Measurements from ENCODE around the gene NPIPB8. TPM values are rescaled to one million over a fixed set of nuclear protein-coding genes. Genes with fewer than 3 reads are reported as not detected.
"Not testable (repeated sequence)": the region's sequence is repeated elsewhere in the genome, so short reads cannot be mapped to it uniquely, and the experiment has no call there.

The NPIPB8 gene
- total RNA-seq, 4 donors from 2014 or later, result 0.27 to 0.32 TPM; not detected in 2

DNA sequence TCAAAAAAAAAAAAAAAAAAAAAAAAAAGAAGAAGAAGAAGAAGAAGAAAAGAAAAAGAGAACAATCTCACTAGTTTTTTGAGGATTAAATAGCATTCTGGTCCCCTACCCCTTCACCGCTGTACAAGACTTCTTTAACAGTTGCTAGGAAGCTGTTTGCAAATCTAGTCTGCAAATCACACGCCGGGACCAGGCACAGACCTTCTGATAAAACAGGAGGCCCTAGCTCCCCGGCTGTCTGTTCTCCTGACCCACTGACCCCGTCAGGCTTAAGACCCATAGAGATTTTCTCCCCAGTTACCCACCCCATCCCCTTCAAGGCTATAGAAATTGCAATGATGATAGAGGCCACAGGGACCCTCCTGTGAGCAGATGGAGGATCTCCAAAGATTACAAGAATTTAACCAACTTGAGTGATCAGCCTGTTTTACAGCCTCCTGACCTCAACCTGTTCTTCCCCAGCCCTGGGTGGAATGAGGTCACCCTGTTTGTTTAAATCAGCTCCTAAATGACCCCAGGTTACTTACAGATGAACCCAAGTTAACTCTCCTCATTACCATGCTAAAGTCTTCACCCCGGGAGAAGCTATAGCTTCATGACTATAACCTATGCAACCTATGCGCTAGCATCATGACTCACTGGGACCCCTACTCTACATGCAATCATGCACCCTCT, 16.2 kb upstream of the NPIPB8 start:
- Histone ChIP-seq H3K9me3 (no peaks in the 10 kb centered on the region), H3K4me1 (peaks cover 0 to 19% (median 9%) of the 10 kb centered on the region in 4 donors), H3K36me3 (no peaks in the 10 kb centered on the region), H3K27me3 (no peaks in the 10 kb centered on the region), H3K4me3 (no peak overlapping the region), H3K27ac (no peak overlapping the region)
- WGBS, 2 donors (ENCODE audit: low coverage in 1 of 2), result 72 to 76% methylated on average over 7 of the region's 7 CpGs
- in situ Hi-C loops (cut with MboI; ENCODE audit: low pct_ligation_motif_present in 1 of 4, low pct_unique_long_range_greater_than_20kb in 1 of 4, low sequenced_read_pairs in 3 of 4) (no loop called here), intact Hi-C loops (cut with DNase I; ENCODE audit: low total_unique reads) (no loop called here)
- no peak for DNase-seq
- TF ChIP-seq, protein P1, sequence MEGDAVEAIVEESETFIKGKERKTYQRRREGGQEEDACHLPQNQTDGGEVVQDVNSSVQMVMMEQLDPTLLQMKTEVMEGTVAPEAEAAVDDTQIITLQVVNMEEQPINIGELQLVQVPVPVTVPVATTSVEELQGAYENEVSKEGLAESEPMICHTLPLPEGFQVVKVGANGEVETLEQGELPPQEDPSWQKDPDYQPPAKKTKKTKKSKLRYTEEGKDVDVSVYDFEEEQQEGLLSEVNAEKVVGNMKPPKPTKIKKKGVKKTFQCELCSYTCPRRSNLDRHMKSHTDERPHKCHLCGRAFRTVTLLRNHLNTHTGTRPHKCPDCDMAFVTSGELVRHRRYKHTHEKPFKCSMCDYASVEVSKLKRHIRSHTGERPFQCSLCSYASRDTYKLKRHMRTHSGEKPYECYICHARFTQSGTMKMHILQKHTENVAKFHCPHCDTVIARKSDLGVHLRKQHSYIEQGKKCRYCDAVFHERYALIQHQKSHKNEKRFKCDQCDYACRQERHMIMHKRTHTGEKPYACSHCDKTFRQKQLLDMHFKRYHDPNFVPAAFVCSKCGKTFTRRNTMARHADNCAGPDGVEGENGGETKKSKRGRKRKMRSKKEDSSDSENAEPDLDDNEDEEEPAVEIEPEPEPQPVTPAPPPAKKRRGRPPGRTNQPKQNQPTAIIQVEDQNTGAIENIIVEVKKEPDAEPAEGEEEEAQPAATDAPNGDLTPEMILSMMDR (IDR thresholded peaks at IDR 0.05), result no peak
- TF ChIP-seq POLR2AphosphoS5 (IDR thresholded peaks at IDR 0.05) (no peak), EP300 (IDR thresholded peaks at IDR 0.05; ENCODE audit: low read depth) (no peak), POLR2A (IDR thresholded peaks at IDR 0.05) (no peak)

DNA sequence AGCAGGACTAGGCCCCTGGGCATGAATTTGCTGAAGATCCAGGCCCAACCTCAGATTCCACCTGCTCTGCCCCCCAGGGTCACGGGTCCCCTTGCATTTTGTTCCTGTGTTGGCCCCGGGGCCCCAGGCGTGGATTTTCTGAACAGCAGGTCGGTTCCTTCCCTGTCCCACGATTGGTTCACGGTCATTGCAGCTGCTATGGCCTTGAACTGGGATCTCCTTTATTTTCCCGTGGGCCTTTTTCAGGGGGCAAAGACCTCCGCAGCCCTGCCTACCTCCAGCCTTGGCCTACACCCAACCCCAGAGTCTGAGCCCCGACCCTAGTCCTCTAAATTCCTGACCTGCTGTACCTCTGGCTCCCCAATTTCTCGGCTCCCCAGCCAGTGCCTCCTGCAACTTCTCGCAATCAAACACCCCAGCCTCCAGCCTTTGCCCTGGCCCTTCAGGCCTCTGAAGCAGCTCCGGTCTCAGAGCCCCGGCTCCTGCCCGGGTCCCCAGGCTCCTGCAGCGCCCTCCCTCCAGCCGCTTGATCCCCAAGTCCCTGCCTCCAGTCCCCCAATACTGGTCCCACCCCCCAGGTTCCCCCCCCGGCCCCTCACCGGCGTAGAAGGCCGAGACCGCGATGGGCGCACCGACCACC, 15.2 kb upstream of the NPIPB8 start:
- H3K9me3 ChIP-seq; in situ Hi-C loops (cut with MboI; ENCODE audit: low pct_ligation_motif_present in 1 of 4, low pct_unique_long_range_greater_than_20kb in 1 of 4, low sequenced_read_pairs in 3 of 4); H3K36me3 ChIP-seq; intact Hi-C loops (cut with DNase I; ENCODE audit: low total_unique reads); DNase-seq; H3K27me3 ChIP-seq: not testable (repeated sequence)
- peak overlapping the region; percentile 35 to 74 (median 58) for H3K27ac ChIP-seq
- H3K4me1 ChIP-seq, result peaks cover 0 to 19% (median 9%) of the 10 kb centered on the region in 4 donors
- peak overlapping the region; percentile 12 to 67 (median 52) for H3K4me3 ChIP-seq
- WGBS, 2 donors (ENCODE audit: low coverage in 1 of 2), result 40 to 43% methylated on average over 7 to 11 of the region's 24 CpGs

DNA sequence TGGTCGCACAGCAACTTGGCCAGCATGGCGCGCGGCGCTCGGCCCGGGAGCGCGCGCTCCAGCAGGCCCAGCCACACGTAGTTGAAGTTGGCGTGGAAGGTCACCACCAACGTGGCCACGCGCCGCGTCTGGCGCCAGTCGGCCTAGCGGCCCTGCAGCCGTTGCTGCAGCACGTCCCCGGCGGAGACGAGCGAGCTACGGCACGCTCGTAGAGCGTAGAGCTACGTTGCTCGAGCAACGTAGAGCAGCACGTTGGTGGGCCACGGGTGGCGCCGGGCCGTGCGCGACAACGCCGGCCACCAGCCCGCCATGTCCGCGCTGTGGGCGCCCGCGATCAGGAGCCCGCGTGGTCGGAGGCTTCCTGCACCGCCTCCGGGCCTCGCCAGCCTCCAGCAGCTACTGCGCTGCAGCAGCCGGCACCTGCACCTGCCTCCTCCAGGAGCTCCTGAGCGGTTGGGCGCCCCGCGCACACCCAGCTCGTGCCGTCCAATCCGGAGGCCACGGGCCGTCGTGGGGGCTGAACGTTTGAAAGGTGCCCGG, 14.6 kb upstream of the NPIPB8 start:
- peak; percentile 85 for DNase-seq
- H3K27ac ChIP-seq, result peak overlapping the region; percentile 35 to 74 (median 58)
- H3K27me3 ChIP-seq, result no peaks in the 10 kb centered on the region
- peak overlapping the region; percentile 12 to 67 (median 52) for H3K4me3 ChIP-seq
- H3K36me3 ChIP-seq, result no peaks in the 10 kb centered on the region
- intact Hi-C loops (cut with DNase I; ENCODE audit: low total_unique reads), result no loop called here
- in situ Hi-C loops (cut with MboI; ENCODE audit: low pct_ligation_motif_present in 1 of 4, low pct_unique_long_range_greater_than_20kb in 1 of 4, low sequenced_read_pairs in 3 of 4), result no loop called here
- no peak for TF ChIP-seq EP300 (IDR thresholded peaks at IDR 0.05; ENCODE audit: low read depth)
- TF ChIP-seq POLR2A (IDR thresholded peaks at IDR 0.05), result peak; percentile 61
- peak in 2 of 3 donors; percentile 13 to 78 for TF ChIP-seq POLR2AphosphoS5 (IDR thresholded peaks at IDR 0.05)
- TF ChIP-seq, protein P1 (IDR thresholded peaks at IDR 0.05), result peak in 1 of 5 experiments; percentile 10
- H3K9me3 ChIP-seq, result no peaks in the 10 kb centered on the region
- peaks cover 0 to 19% (median 9%) of the 10 kb centered on the region in 4 donors for H3K4me1 ChIP-seq
- WGBS, 2 donors (ENCODE audit: low coverage in 1 of 2), result 2% methylated on average over 45 of the region's 68 CpGs; no CpG with 5 or more reads in 1 of the 2 donors

DNA sequence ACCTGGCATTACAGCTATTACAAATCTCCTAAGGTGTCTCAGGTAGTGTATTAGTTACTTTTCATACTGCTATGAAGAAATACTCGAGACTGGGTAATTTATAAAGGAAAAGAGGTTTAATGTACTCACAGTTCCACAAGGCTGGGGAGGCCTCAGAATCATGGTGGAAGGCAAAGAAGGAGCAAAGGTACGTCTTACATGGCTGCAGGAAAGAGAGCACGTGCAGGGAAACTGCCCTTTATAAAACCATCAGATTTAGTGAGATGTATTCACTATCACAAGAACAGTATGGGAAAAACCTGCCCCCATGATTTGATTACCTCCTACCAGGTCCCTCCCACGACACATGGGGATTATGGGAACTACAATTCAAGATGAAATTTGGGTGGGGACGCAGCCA, 7.0 kb upstream of the NPIPB8 start:
- in situ Hi-C loops (cut with MboI; ENCODE audit: low pct_ligation_motif_present in 1 of 4, low pct_unique_long_range_greater_than_20kb in 1 of 4, low sequenced_read_pairs in 3 of 4); intact Hi-C loops (cut with DNase I; ENCODE audit: low total_unique reads): not testable (repeated sequence)

DNA sequence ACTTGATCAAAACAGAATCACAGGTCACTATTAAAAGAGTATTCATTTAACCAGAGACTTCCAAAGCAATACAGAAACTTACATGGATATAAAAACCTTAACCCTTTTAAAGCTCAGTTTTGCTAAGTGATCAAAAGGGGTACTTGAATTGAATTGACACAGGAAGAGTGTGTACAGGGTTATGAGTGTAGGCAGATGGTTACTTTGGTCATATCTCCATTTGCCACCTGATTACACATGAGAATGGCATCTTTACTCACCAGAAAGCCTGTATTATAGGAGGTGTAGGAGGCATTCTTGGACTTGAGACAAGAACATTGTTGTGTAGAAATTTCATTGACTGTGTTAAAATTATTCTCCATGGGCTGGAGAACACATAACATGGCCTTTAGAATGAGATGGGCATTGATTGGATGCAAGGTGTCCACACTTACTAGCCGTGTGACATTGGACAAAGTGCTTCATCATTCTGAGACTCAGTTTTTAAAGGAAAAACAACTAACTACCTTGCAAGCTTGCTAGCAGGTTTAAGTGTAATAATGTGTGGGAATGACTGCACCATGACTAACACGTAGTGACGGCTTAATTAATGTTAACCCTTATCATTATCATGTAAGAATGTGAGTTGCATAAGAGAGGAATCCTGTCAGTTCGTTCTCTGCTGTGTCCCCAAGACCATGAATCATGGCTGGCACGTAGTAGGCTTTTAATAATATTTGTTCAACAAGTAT, 1.6 kb upstream of the NPIPB8 start:
- in situ Hi-C loops (cut with MboI; ENCODE audit: low pct_ligation_motif_present in 1 of 4, low pct_unique_long_range_greater_than_20kb in 1 of 4, low sequenced_read_pairs in 3 of 4), result not testable (repeated sequence)
- 49 to 60% methylated on average over 1 to 5 of the region's 5 CpGs for WGBS, 2 donors (ENCODE audit: low coverage in 1 of 2)

More for the DNA sequence above, 7.0 kb upstream of the NPIPB8 start:
- not testable (repeated sequence) for H3K4me1 ChIP-seq, H3K36me3 ChIP-seq, H3K27me3 ChIP-seq, H3K4me3 ChIP-seq, DNase-seq, H3K27ac ChIP-seq, H3K9me3 ChIP-seq
- 64 to 71% methylated on average over 3 to 5 of the region's 5 CpGs for WGBS, 2 donors (ENCODE audit: low coverage in 1 of 2)

DNA sequence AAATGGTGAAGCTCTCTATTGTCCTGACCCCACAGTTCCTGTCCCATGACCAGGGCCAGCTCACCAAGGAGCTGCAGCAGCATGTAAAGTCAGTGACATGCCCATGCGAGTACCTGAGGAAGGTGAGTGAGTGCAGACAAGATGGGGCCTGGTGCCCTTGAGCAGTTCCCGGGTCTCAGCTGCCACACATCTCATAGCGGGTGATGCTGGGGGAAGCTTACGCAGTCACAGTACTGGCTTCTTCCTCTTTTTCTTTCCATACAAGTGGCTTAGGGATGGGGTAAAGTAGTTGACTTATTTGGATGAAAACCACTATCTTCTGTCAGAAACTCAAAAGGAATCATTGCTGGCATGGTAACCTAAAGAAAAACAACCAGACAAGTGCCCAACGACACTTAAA, 494 bp downstream of the NPIPB8 start:
- in situ Hi-C loops (cut with MboI; ENCODE audit: low pct_ligation_motif_present in 1 of 4, low pct_unique_long_range_greater_than_20kb in 1 of 4, low sequenced_read_pairs in 3 of 4); H3K4me3 ChIP-seq; intact Hi-C loops (cut with DNase I; ENCODE audit: low total_unique reads); H3K36me3 ChIP-seq; H3K27me3 ChIP-seq; H3K9me3 ChIP-seq; H3K4me1 ChIP-seq; H3K27ac ChIP-seq; DNase-seq: not testable (repeated sequence)
- 64 to 79% methylated on average over 3 to 4 of the region's 5 CpGs for WGBS, 2 donors (ENCODE audit: low coverage in 1 of 2)

More for the DNA sequence above, 1.6 kb upstream of the NPIPB8 start:
- H3K4me1 ChIP-seq; H3K9me3 ChIP-seq; H3K4me3 ChIP-seq; H3K27ac ChIP-seq; H3K36me3 ChIP-seq; intact Hi-C loops (cut with DNase I; ENCODE audit: low total_unique reads); DNase-seq; H3K27me3 ChIP-seq: not testable (repeated sequence)

DNA sequence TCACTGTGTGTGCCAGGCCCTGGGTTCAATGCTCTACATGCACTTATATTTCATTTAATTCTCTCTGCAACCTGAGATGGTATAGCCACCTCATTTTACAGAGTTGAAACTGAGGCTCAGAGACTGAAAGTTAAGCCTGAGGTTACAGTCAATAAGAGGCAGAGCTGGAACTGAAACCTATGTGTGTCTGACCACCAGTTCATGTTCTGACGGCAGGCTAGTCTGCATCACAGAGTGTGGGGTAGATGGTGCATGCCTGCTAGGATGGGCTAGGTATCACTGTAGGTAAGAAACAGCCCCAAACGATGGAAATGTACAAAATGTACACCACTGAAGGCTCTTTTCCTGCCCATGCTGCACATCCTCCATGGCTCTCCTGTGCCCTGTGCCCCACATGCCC, 2.1 kb downstream of the NPIPB8 start:
- H3K9me3 ChIP-seq; H3K27ac ChIP-seq; intact Hi-C loops (cut with DNase I; ENCODE audit: low total_unique reads); H3K4me1 ChIP-seq; H3K27me3 ChIP-seq; DNase-seq; H3K4me3 ChIP-seq; in situ Hi-C loops (cut with MboI; ENCODE audit: low pct_ligation_motif_present in 1 of 4, low pct_unique_long_range_greater_than_20kb in 1 of 4, low sequenced_read_pairs in 3 of 4); H3K36me3 ChIP-seq: not testable (repeated sequence)
- 37% methylated on average over 2 of the region's 2 CpGs; no CpG with 5 or more reads in 1 of the 2 donors for WGBS, 2 donors (ENCODE audit: low coverage in 1 of 2)

DNA sequence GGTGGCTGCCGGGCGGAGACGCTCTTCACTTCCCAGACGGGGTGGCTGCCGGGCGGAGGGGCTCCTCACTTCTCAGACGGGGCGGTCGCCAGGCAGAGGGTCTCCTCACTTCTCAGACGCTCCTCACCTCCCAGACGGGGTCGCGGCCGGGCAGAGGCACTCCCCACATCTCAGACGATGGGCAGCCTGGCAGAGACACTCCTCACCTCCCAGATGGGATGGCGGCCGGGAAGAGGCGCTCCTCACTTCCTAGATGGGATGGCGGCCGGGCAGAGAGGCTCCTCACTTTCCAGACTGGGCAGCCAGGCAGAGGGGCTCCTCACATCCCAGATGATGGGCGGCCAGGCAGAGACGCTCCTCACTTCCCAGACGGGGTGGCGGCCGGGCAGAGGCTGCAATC, 28.4 kb downstream of the NPIPB8 start:
- 90% methylated on average over 9 of the region's 25 CpGs; no CpG with 5 or more reads in 1 of the 2 donors for WGBS, 2 donors (ENCODE audit: low coverage in 1 of 2)
- H3K27me3 ChIP-seq; H3K27ac ChIP-seq; in situ Hi-C loops (cut with MboI; ENCODE audit: low pct_ligation_motif_present in 1 of 4, low pct_unique_long_range_greater_than_20kb in 1 of 4, low sequenced_read_pairs in 3 of 4); H3K9me3 ChIP-seq; H3K4me3 ChIP-seq; DNase-seq; intact Hi-C loops (cut with DNase I; ENCODE audit: low total_unique reads); H3K4me1 ChIP-seq; H3K36me3 ChIP-seq: not testable (repeated sequence)
